Measurements from ENCODE around the gene CCDC148.

DNA sequence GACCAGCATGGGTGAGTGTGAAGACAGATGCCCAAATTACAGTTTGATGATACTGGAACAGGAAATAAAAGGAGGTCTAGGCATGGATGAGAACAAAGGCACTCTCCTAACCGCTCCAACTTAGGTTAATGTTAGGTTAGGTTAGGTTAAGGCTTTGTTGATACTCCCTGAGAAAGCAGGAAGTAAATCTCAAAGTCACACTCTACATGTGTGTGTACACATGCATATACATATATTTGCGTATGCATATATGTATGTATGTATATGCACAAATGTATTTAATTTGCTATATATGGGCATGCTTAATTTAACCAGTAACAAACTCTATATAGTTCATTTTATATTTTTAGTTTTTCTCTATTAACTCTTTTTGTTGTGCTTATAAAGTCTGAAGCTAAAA, 215.6 kb downstream of the CCDC148 start:
- TF ChIP-seq, protein P1, sequence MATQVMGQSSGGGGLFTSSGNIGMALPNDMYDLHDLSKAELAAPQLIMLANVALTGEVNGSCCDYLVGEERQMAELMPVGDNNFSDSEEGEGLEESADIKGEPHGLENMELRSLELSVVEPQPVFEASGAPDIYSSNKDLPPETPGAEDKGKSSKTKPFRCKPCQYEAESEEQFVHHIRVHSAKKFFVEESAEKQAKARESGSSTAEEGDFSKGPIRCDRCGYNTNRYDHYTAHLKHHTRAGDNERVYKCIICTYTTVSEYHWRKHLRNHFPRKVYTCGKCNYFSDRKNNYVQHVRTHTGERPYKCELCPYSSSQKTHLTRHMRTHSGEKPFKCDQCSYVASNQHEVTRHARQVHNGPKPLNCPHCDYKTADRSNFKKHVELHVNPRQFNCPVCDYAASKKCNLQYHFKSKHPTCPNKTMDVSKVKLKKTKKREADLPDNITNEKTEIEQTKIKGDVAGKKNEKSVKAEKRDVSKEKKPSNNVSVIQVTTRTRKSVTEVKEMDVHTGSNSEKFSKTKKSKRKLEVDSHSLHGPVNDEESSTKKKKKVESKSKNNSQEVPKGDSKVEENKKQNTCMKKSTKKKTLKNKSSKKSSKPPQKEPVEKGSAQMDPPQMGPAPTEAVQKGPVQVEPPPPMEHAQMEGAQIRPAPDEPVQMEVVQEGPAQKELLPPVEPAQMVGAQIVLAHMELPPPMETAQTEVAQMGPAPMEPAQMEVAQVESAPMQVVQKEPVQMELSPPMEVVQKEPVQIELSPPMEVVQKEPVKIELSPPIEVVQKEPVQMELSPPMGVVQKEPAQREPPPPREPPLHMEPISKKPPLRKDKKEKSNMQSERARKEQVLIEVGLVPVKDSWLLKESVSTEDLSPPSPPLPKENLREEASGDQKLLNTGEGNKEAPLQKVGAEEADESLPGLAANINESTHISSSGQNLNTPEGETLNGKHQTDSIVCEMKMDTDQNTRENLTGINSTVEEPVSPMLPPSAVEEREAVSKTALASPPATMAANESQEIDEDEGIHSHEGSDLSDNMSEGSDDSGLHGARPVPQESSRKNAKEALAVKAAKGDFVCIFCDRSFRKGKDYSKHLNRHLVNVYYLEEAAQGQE (IDR thresholded peaks at IDR 0.05; ENCODE audit: insufficient read depth in 1 of 2, low read depth in 2 of 2, low read length in 2 of 2) = no peak
- TF ChIP-seq POLR2AphosphoS5 (IDR thresholded peaks at IDR 0.05; ENCODE audit: low read depth, low read length) (no peak), SIN3A (IDR thresholded peaks at IDR 0.05; ENCODE audit: borderline replicate concordance, insufficient read depth, low read length) (no peak), TAF1 (IDR thresholded peaks at IDR 0.05; ENCODE audit: borderline replicate concordance, insufficient read depth, low read length) (no peak), FOXP2 (optimal IDR thresholded peaks at IDR 0.05; ENCODE audit: borderline replicate concordance, extremely low read depth, extremely low read length, insufficient read depth) (no peak)
